HCEC 1CT (cell line): ENCODE results near the gene TWSG1.
"Not testable (repeated sequence)": the region's sequence is repeated elsewhere in the genome, so short reads cannot be mapped to it uniquely, and the experiment has no call there.

ENCODE experiments used
- DNase-seq: peaks from one replicate; pipeline ENCODE4 v3.0.0-alpha.2; 2017

Gene TWSG1

DNA sequence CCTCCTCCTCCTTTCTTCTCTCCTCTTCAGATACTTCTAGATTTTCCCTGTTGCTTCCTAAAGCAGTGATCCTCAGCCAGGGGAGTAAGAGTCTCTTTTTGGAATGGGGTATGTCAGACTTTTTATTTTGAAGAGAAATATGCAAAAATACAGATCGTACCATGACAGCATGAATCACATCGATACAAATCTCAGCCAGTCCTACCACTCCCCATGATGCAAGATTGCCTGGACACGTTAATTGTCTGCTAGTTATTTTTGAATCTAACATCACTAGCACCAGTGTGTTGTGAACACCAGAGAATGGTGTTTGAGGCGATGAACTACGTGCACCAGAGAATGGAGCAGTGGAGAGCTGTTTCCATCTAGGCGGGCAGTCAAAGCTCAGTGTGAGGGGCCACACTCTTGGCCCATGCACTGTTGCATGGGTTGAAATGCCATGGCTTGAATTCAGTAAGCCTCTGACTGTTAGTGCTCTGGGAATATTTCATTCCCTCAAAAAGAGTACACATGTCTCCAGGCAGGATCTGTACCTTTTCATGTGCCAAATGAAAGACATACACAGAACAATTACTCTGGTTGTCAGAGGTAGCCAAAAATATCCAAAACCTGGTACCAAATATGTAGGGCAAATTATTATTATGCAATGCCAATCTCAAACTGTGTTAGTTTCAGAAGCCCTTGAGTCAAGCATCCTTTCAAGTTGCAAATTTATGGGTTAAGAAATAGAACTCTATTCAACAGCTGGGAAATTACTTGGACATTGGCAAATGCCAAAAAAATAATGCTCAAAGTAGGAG, 94.5 kb downstream of the TWSG1 start:
- DNase-seq = no peak

DNA sequence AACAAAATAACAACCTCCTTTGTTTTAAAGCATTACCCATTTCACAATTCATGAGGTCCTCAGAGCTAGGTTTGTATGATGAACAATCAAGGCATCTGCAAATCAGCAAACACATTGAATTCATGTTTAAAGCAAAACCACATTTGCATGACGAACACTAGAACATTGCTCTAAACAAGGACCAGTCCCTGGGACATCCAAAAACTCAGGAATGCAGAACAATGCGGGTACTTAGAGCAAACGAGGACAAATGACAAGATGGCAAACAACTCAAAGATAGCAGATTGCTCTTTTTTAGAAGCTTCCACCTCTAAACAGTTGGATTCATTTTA, 95.1 kb downstream of the TWSG1 start:
- peak; percentile 23 for DNase-seq

DNA sequence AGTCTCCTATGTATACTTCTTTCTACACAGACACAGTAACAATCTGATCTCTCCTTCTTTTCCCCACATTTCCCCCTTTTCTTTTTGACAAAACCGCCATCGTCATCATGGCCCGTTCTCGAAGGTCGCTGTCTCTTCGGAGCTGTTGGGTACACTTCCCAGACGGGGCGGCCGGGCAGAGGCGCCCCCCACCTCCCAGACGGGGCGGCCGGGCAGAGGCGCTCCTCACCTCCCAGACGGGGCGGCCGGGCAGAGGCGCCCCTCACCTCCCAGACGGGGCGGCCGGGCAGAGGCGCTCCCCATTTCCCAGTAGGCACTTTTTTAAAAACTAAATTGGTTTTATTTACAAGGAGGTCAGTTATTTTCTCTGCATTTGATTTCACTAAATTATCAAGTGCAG, 95.7 kb downstream of the TWSG1 start:
- not testable (repeated sequence) for DNase-seq

DNA sequence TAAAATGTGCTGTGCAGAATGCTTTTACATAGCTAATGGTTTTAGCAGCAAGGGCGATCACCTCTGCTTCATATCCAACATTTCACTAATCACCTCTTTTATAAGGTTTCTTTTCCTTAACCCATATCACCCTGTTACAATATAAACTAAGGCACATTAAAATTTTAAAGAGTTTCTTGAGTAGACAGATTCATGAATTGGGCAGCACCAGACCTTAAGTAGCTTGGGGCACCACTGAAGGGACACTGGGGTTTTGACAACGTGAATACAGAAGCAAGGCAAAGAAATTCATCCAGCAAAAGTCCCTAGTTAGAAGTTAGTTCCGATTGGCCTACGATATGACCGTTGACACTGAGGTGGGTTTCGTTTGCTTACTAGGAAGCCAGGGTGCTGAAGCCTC, 96.7 kb downstream of the TWSG1 start:
- no peak for DNase-seq

DNA sequence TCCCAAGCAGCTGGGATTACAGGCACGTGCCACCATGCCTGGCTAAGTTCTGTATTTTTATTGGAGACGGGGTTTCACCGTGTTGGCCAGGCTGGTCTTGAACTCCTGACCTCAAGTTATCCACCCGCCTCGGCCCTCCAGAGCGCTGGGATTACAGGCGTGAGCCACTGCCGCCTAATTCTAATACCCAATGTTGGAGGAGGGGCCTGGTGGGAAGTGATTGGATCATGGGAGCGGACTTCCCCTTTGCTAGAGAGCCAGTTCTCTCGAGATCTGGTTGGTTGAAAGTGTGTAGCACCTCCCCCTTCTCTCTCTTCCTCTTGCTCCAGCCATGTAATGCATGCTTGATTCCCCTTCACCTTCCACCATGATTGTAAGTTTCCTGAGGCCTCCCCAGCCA, 98.5 kb downstream of the TWSG1 start:
- DNase-seq = not testable (repeated sequence)

DNA sequence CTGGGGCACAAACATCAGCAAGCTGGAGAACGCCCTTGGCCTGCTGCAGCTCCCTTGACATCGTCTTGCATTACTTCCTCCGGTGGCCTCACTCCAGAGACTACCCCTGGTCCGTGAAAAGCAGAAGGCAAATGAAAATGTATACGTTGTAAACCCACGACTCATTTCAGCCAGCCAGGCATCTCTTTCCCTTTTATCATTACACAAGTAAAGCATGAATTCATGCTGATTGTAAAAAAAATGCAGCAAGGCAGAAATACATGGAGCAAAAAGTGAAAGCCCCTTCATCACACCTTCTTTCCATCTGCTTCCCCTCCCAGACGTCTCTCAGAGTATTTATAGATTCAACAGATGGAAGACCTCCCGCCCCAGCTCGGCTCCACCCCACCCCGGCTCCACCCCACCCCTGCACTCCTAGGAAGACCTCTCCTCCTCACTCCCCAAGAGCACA, 99.1 kb downstream of the TWSG1 start:
- DNase-seq = no peak

DNA sequence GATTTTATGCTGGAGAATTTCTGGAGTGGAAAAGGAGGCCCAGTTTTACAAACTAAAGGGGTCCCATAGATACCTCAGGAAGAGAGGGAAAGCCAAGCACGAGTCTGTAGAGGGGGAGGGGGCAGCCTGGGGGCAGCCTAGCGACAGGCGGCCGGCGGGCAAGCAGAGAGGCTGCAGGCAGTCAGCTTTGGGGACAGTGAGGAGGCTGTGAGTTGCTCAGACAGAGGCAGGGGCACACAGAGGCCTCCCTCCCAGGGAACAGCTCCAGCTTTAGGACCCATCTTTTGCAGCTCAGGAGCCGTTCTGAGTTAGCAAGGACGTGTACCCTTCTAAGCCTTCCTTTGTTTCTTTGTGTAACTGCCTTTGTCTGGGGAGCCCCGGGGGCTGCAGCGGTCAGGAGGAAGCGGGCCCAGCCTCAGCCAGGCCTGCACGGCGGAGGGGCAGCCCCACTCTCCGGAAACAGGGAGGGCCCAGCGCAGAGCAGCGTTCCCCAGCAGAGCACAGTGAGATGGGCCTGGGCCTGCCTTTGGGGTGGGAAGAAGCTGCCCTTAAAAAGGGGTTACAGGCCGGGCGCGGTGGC, 99.6 kb downstream of the TWSG1 start:
- no peak for DNase-seq

DNA sequence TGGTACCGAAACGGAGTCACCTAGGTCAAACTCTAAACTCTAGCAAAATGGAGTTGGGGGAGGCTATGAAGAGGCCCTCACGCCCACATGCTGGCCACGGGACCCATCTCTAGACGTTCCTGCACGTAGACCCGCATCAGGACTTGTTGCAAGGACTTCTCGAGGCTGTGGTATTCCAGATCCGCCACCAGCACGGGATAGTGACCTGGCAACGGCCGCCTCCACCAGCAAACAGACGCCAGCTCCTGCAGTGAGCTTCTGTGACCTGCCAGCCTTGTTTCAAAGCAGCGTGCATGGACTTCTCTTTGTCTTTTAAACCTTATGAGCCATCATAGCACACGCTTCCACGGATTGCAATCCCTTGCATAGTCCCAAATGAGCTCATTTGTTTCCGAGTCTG, 100.5 kb downstream of the TWSG1 start:
- DNase-seq = no peak

DNA sequence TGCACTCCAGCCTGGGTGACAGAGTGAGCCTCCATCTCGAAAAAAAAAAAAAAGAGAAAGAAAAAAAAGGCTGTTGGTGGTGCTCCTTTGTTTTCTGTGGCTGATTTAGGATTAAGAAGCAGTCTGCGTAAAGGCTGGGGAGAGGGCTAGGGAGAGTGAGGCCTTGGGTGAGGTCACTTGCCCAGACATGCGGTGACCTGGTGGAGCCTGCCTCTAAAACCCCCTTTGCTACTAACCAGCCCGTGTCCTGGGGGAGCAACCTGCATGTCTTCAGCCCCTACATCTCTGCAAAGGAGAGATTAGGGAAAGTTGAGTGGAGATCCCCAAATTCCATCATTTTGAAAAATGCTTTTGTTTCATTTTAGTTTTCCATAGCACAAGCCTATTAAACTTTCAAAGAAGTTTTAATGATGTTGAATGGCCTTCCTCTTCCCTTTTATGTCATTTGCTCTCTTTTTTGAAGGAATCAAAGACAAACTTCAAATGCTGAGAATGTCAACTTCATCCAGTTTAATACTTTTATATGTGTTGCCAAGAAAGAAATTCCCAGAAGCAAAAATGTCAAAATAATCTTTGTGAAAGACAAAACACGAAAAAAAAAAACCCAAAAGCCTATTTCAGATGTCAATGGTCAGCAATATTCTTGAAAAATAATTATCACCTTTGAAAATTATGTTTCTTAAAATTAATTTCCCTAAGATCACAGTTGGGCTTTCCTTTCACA, 101.8 kb downstream of the TWSG1 start:
- no peak for DNase-seq

DNA sequence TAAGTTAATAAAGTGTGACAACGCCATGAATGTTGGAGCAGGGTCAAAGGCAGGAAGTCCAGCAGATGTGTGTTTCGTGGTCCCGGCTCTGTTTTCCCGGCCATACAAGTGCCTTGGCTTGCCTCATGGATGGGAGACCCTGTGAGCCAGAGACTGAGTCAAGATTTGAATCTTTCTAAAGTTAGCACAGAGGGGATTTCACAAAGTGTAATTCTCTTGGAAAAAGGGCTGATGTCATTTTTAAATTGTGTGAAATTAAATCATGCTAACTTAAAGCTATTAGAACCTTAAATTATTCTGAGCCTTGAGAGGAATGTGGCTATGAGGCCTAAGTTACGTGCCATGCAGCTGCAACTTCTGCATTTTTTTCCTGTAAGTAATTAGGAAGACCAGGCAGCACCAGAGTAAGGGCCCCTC, 102.5 kb downstream of the TWSG1 start:
- no peak for DNase-seq

DNA sequence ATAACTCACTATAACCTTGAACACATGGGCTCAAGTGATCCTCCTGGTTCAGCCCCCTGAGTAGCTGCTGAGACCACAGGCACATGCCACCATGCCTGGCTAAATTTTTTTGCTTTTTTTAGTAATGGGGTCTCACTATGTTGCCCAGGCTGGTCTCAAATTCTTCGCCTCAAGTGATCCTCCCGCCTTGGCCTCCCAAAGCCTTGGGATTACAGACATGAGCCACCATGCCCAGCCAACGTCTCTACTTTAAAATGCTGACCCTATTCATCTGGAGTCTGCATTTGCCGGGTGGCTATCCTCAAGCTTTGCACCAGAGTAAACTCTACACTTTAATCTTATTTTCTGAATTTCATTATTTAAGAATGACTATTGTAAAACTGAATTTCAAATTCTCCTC, 103.1 kb downstream of the TWSG1 start:
- DNase-seq = no peak

DNA sequence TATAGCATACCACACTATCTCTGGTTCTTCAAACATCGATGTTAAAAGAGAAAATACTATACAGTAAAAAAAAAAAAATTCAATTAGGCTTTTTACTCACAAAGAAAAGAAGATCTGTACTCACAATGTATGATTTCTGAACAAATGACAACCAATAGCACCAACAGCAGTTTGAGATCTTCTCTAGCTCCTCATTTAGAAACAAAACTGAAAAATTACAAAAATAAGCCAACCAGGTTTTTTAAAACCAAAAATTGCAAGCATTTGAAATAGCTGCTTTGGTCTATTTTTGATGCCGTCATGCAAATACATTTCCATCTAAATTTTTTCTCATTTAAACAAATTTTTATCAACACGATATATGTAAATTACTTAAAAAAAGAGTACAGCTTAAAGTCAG, 106.5 kb downstream of the TWSG1 start:
- DNase-seq = no peak

DNA sequence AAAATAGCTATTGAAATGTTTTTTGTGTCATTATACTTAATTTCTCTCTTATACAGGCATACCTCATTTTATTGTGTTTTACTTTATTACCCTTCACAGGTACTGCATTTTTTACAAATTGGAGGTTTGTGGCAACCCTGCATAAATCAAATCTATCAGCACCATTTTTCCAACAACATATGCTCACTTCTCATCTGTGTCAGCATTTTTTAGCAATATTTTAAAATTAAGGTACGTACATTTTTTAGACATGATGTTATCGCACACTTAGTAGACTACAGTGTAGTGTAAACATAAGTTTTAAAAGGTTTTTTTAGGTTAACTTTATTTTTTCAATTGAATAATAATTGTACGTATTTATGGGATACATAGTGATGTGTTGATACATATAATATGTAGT, 110.0 kb downstream of the TWSG1 start:
- DNase-seq = no peak

DNA sequence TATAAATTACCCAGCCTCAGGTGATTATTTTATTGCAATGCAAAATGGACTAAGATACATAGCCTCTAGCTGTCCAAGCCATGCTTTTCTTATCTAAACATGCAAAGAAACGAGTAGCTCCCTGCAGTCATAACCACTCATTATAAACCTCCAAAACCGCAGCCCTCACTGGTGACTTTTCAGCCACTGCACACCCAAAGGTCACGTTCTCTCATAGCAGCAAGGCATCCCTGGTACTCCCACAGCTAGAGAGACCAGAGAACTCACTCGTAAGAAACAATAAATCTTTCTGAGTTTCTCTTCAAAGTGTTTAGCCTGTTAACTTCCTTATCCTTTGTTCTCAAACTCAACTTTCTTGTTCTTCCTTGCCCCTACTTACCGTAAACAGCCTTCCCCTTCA, 112.3 kb downstream of the TWSG1 start:
- no peak for DNase-seq

DNA sequence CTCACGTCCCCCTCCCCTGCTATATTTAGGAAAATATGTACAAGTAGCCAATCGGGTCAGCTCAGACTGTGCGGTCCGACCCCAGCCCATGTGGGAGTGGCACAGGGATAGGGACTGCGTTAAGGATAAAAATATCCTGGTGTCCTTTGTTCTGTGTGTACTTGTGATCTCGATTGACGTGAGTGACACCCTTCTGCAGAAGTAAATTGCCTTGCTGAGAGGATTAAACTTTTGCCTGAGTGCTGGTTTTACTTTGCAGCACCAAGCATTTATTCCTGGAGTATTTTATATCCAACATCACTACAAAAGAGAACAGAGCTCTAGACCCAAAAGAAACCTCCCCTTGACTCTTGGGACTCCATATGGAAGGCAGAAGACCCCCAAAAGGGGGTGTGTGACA, 112.8 kb downstream of the TWSG1 start:
- no peak for DNase-seq

DNA sequence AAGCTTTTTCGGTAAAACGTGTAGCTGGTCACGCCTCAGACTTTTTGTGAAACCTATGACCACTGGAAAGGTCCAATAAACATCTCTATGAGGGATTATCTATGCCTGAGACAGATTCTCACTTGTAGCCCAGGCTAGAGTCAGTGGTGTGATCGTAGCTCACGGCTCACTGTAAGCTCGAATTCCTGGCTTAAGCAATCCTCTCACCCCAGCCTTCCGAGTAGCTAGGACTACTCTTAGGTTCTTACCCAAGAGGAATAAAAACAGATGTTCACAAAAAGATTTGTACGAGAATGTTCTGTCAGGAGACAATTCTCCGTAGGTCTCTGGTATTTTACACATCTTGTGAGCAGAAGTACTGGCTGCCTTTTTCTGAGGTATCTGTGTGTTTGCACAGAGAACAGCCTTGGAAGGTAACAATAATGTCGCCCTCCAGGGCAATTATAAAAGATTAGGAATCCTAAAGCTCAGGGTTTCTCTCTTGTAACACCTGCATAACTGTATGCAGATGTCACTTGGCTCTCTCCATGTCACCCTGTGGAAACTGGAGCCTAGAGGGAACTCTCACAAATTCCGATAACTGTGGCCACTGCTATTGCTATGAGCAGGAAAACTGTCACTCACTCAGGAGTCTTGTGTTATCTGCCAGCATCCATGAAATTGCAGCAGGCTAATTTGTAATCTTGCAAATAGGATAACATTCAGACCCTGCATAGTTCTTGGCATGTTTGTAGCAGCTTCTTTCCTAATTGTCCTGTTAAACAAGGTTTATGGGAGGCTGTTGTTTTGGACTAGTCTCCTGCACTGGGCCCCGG, 115.2 kb downstream of the TWSG1 start:
- no peak for DNase-seq

DNA sequence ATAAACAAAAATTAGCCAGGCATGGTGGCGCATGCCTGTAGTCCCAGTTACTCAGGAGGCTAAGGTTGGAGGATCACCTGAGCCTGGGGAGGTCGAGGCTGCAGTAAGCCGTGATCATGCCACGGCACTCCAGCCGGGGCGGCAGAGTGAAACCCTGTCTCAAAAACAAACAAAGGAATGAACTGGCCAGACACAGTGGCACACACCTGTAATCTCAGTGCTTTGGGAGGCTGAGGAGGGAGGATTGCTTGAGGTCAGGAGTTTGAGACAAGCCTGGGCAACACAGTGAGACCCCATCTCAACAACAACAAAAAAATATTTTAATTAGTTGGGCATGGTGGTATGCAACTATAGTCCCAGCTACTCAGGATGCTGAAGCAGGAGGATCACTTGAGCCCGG, 116.3 kb downstream of the TWSG1 start:
- not testable (repeated sequence) for DNase-seq
